Stimulated activated CD4-positive, alpha-beta T cell treated with anti-CD3 and anti-CD28 coated beads, Interleukin-2, amount 100 ng/mL, for 48 hours (primary cell): ENCODE results near the gene AK2.

Experiments used
- DNase-seq, 2 donors: peaks; one replicate each; pipeline ENCODE4 v3.0.0-alpha.2; 2020

AK2 gene

DNA sequence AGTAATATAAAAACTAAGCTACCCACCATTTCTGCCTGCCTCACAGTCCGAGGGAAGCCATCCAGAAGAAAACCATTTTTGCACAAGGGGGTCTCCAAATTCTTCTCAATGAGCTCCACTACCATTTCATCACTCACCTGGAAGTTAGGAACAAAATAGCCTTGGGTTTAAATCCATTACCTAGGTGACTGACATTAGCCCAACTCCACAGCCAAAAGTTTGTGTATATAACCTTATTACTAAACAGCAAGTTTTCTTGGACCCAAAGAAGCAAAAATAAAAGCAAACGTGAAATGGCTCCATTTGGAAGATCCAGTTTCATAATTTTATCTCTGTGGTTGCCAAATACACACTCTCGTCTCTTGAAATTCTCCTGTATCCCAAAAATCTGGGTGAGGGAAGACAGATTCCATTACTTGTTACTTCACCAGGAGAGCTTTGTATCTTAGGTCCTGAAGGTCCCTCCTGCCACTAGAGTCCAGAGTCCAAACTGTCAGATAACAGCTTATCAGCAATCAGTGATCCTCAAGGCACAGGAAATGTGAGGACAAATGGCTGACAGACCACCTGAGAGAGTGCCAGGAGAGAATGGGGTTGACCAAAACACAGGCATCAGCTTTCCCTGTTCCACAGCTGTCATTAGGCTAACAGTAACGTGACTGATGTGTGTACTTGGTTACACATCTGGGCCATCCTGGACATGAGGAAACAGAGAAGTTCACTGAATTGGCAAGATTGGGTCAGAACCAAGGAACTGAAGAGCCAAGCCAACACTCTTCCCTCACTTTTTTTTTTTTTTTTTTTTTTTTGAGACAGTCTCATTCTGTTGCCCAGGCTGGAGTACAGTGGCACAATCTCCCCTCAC is 14.9 kb downstream of the AK2 start:
- no peak for DNase-seq

- no peak for DNase-seq
These were observed 18.6 kb downstream of the AK2 start for GRCh38 chr1:33018112-33018511.

DNA sequence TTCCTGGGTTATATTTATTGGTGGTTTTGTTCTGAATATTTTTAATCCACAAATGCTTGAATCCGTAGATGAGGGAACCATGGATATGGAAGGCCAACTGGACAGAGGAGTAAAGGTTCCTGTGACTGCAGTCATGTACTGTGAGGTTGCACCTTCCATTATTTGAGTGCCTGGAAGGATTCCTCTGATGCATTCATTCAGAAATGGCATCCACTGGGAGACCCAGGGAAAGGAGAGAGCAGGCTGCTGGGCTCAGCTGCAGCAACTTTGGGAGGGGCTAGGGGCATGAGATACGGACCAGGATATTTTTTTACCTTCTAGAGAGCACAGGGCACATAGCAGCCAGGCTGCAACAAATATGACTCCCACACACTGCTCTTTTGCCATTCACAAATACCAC is 19.5 kb downstream of the AK2 start:
- no peak for DNase-seq

DNA sequence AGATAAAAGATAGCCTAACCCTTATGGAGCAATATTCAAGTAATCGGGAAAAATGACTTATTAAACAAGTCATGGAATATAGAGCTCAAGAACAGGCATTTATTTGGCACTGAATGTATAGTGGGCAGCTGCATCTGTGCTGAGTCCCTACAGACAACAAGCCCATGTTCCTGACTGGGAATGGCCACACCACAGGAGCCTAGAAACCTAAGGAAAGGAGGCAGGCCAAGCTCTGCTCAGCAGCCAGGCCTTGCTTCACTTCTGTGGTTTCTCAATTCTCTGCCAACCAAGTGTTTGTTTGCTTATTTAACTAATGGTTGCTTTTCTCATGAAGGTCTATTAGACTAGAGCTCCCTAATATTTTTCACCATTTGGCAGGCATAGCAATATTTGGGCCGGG is 21.5 kb downstream of the AK2 start:
- DNase-seq: no peak

DNA sequence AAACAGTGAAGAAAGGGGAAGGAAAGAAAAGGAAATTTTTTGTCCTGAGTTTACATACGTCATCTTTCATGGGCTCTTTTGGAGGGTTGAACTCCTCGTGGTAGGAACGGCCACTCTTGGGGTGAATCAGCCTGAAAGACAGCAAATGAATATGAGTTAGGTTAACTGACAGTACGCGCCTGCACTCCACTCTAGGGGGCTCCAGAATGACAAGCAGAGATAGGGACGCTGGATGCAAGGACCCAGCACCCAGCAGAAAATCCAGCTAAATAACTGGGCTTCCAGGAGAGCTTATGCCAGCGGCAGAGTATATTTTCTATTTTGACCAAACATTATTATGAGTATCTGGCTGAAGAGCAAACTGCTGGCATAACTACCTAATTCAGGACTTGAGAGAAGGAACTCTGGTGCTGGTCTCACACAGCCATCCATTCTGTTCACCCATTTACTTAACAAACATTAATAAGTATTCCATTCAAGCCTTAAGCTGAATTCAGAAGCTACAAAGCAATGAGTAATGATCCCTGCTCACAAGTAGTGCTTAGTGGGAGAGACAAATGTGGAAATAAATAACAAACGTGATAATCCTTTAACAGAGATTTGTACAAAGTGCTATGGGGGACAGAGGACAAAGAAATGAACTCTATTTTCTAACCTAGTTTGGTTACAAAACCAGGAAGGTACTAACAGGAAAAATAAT is 22.1 kb downstream of the AK2 start:
- DNase-seq: no peak

DNA sequence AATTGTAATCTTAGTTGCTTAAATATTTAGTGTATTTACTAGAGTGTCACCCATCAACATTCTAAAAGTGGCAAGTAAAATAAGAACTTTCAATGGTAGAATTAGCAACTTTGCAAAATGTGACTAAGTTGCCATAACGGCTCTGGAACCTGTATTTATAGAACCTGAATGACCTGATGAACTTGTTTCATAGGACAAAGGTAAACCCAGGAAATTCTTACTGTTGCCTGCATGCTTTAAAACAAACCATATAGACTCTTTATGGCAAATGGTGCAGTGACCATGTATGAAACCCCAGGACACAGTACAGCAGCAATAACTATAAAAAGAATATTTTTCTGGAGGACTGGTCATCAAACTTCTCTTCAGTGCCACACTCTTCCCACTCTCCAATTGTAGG is 22.9 kb downstream of the AK2 start:
- no peak for DNase-seq

DNA sequence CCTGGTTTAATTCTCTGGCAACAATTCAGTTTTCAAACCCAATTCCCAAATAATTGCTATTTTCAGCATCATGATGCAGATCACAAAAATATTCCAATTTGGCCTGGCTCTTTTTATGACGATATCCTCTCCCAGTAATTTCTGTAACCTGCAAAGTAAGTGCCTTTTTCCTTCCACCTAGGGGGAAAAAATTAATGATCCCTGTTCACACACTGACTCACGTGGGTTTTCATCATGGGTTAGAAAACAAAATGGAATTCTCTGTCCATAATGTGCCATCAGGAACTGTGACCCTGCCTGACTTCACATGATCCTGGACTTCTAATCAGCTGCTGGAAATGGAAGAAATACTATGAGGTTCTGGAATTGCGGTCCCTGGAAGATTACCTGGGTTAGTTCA is 24.5 kb downstream of the AK2 start:
- no peak for DNase-seq

GRCh38 chr1:33010932-33011731 is 25.6 kb downstream of the AK2 start:
- DNase-seq: no peak

DNA sequence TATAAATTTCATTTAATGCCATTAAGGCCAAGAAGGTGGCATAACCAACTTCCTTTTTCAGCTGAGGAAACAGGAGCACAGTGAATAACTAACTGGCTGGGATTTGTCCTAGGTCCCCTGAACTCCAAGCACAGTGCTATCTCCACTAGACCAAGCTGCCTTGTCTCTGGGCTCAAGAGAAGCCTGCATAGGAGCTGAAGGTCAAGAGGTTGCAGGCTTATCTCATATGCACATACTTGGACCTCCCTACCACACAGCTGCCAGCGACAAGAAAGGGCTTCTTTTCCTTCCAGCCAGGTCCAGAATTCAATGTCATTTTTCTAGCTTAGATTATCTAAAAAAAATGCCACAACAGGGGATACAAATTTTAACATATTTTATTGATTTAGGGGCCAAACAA is 27.1 kb downstream of the AK2 start:
- DNase-seq: no peak

GRCh38 chr1:33008051-33008914 is 28.4 kb downstream of the AK2 start:
- no peak for DNase-seq

- DNase-seq: no peak
These were observed 29.3 kb downstream of the AK2 start for GRCh38 chr1:33007190-33008050.

DNA sequence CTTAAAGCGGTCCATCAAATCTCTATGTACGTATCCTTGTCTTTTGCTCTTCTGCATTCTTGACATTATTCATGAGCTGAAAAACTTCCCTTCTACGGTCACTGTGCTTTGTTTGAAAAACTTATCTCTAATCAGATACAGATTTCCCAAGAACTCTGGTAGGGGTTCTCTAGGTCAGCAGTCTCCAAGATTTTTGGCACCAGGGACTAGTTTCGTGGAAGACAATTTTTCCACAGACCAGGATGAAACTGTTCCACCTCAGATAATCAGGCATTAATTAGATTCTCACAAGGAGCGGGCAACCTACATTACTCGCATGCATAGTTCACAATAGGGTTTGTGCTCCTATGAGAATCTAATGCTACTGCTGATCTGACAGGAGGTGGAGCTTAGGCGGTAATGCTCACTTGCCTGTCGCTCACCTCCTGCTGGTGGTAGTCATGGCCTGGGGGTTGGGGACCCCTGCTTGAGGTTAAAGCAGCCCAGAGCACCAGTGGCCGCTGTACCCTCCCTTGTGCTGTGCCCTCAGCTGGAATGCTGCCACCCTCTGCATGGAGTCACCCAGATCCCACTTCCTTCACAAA is 30.8 kb downstream of the AK2 start:
- DNase-seq: no peak

- no peak for DNase-seq
These were observed 31.4 kb downstream of the AK2 start for GRCh38 chr1:33005117-33005837.

DNA sequence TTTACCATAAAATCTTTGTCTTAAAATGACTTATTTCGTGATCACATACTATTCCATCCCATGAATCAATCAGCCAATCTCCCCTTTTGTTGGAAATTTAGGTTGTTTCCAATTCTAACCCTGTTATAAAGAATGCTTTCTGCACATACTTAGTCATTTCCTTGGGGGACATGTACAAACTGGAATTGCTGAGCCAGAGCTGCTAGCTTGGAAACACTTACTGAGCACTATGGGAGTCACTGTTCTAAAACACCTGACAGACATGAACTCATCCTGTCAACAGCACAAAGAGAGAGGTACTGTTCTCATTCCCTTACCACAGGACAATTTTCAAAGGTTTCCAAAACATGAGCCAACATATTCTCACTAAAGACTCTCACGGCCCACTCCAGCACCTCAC is 32.1 kb downstream of the AK2 start:
- no peak for DNase-seq

GRCh38 chr1:33003657-33004056 is 33.0 kb downstream of the AK2 start:
- DNase-seq: no peak

- no peak for DNase-seq
These were observed 34.7 kb downstream of the AK2 start for GRCh38 chr1:33002006-33002405.

- no peak for DNase-seq
These were observed 35.4 kb downstream of the AK2 start for GRCh38 chr1:33001282-33001681.

- DNase-seq: no peak
These were observed 36.2 kb downstream of the AK2 start for GRCh38 chr1:33000427-33001026.

GRCh38 chr1:32998997-32999396 is 37.7 kb downstream of the AK2 start:
- no peak for DNase-seq

DNA sequence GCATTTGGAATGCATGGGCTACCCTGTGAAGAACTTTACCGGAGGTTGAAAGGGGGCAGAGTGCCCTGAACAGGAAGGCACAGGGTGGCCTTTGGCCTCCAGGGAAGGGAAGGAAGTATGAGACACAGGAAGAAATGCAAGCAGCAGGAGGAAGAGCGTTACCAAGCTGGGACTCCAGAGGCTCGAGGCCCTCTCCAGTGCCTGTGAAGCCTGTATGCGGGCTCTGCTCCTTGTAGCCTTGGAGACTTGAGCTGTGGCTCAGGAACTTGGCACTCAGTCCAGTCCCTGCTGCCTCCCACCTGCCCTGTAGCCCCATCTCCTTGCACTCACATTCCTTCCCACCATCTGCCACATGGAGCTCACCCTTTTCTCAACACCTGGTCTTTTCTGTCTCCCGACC is 38.6 kb downstream of the AK2 start:
- DNase-seq: no peak
